SH-SY5Y (cell line): ENCODE results near the gene NAB2.

Experiments
- GATA2 ChIP-seq: IDR thresholded peaks from 2 replicates; pipeline ENCODE4 v1.6.1; 2011; ENCODE audit warnings: mild to moderate bottlenecking, low read depth, low read length
- GATA3 ChIP-seq: IDR thresholded peaks from 2 replicates; pipeline ENCODE4 v1.6.1; 2011; ENCODE audit warnings: low read depth, mild to moderate bottlenecking, low read length, moderate library complexity

GRCh38 chr12:57087010-57087690 lies 1.8 kb upstream of the NAB2 start:
- no peak for TF ChIP-seq GATA2
- TF ChIP-seq GATA3, result no peak
